ENCODE results near the gene RIMBP2. TPM values are rescaled to one million over a fixed set of nuclear protein-coding genes. Genes with fewer than 3 reads are reported as not detected.

RIMBP2 gene
- total RNA-seq, 1 donor from 2014 or later: 0.27 TPM

DNA sequence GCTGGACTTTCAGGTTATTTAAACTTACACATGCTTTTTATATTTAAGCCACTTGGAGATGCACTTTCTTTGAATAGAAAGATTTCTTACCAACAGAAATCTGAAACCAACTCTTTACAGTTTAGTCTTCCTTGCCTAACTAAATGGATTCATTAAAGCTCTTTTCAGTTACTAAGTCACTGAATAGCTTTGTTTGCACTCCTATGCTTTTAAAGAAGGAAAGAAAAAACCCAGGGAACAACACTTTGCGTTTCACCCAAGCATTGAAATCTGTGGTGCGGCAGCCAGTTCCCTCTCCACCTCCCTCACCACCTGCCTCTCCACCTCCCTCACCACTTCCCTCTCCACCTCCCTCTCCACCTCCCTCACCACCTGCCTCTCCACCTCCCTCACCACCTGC is 70.3 kb downstream of the RIMBP2 start:
- H3K4me3 ChIP-seq: no peak overlapping the region
- intact Hi-C loops (cut with DNase I): no loop called here
- ATAC-seq (no peak), DNase-seq (no peak)
- H3K36me3 ChIP-seq: no peaks in the 10 kb centered on the region
- H3K4me1 ChIP-seq: no peaks in the 10 kb centered on the region
- no peaks in the 10 kb centered on the region for H3K27me3 ChIP-seq (ENCODE audit: low read depth)
- no peak overlapping the region for H3K27ac ChIP-seq
- TF ChIP-seq, protein P1, sequence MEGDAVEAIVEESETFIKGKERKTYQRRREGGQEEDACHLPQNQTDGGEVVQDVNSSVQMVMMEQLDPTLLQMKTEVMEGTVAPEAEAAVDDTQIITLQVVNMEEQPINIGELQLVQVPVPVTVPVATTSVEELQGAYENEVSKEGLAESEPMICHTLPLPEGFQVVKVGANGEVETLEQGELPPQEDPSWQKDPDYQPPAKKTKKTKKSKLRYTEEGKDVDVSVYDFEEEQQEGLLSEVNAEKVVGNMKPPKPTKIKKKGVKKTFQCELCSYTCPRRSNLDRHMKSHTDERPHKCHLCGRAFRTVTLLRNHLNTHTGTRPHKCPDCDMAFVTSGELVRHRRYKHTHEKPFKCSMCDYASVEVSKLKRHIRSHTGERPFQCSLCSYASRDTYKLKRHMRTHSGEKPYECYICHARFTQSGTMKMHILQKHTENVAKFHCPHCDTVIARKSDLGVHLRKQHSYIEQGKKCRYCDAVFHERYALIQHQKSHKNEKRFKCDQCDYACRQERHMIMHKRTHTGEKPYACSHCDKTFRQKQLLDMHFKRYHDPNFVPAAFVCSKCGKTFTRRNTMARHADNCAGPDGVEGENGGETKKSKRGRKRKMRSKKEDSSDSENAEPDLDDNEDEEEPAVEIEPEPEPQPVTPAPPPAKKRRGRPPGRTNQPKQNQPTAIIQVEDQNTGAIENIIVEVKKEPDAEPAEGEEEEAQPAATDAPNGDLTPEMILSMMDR (IDR thresholded peaks at IDR 0.05): no peak
- H3K9me3 ChIP-seq: no peaks in the 10 kb centered on the region

- no peak overlapping the region for H3K4me3 ChIP-seq
- no peak overlapping the region for H3K27ac ChIP-seq
- H3K9me3 ChIP-seq: no peaks in the 10 kb centered on the region
- H3K4me1 ChIP-seq: no peaks in the 10 kb centered on the region
- no peak for ATAC-seq
- no peak for DNase-seq
- H3K36me3 ChIP-seq: no peaks in the 10 kb centered on the region
- H3K27me3 ChIP-seq (ENCODE audit: low read depth): no peaks in the 10 kb centered on the region
- intact Hi-C loops (cut with DNase I): no loop called here
- TF ChIP-seq, protein P1 (IDR thresholded peaks at IDR 0.05): no peak
These were observed 71.5 kb downstream of the RIMBP2 start for GRCh38 chr12:130644566-130644965.

GRCh38 chr12:130644146-130644545 is 72.0 kb downstream of the RIMBP2 start:
- H3K4me1 ChIP-seq: no peaks in the 10 kb centered on the region
- TF ChIP-seq, protein P1 (IDR thresholded peaks at IDR 0.05): no peak
- H3K9me3 ChIP-seq: no peaks in the 10 kb centered on the region
- ATAC-seq: no peak
- no peak overlapping the region for H3K4me3 ChIP-seq
- no peaks in the 10 kb centered on the region for H3K36me3 ChIP-seq
- intact Hi-C loops (cut with DNase I): no loop called here
- DNase-seq: no peak
- no peak overlapping the region for H3K27ac ChIP-seq
- no peaks in the 10 kb centered on the region for H3K27me3 ChIP-seq (ENCODE audit: low read depth)

GRCh38 chr12:130642856-130643255 is 73.2 kb downstream of the RIMBP2 start:
- no peak for DNase-seq
- intact Hi-C loops (cut with DNase I): no loop called here
- no peaks in the 10 kb centered on the region for H3K4me1 ChIP-seq

GRCh38 chr12:130641533-130642184 is 74.4 kb downstream of the RIMBP2 start:
- intact Hi-C loops (cut with DNase I): no loop called here
- Histone ChIP-seq H3K4me1 (no peaks in the 10 kb centered on the region), H3K27ac (no peak overlapping the region), H3K9me3 (no peaks in the 10 kb centered on the region), H3K27me3 (ENCODE audit: low read depth) (no peaks in the 10 kb centered on the region), H3K36me3 (no peaks in the 10 kb centered on the region), H3K4me3 (no peak overlapping the region)
- DNase-seq: no peak
- ATAC-seq: no peak
- TF ChIP-seq, protein P1 (IDR thresholded peaks at IDR 0.05): no peak

More at GRCh38 chr12:130642856-130643255, 73.2 kb downstream of the RIMBP2 start:
- TF ChIP-seq, protein P1 (IDR thresholded peaks at IDR 0.05): no peak
- Histone ChIP-seq H3K27ac (no peak overlapping the region), H3K36me3 (no peaks in the 10 kb centered on the region), H3K4me3 (no peak overlapping the region), H3K27me3 (ENCODE audit: low read depth) (no peaks in the 10 kb centered on the region), H3K9me3 (no peaks in the 10 kb centered on the region)
- no peak for ATAC-seq
